CD4-positive, alpha-beta T cell (primary cell): ENCODE data around the gene ERCC2. TPM values are rescaled to one million over a fixed set of nuclear protein-coding genes. Genes with fewer than 3 reads are reported as not detected.
"Not testable (repeated sequence)": the region's sequence is repeated elsewhere in the genome, so short reads cannot be mapped to it uniquely, and the experiment has no call there.

Source experiments
- ATAC-seq: fragments of 200-7000 bp; cut with Tn5 transposase; one replicate; pipeline ENCODE4 v1.10.0; 2022; ENCODE audit warnings: mild to moderate bottlenecking; ENCODE audit not compliant: poor library complexity
- CTCF ChIA-PET: fragments of 350-600 bp; sonication (Branson Sonifier 250); formaldehyde crosslinking; loops from one replicate; lab custom pipeline; 2021; ENCODE audit warnings: antibody characterized with exemption, inconsistent platforms; lab: Charles Lee
- POLR2A ChIA-PET: fragments of 350-600 bp; sonication (Branson Sonifier 250); formaldehyde crosslinking; loops from one replicate; lab custom pipeline; 2021; ENCODE audit warnings: antibody characterized with exemption, inconsistent platforms; lab: Charles Lee
- DNase-seq, 14 experiments: peaks; one replicate each; pipeline ENCODE4 v3.0.0-alpha.2; 2013 to 2020; ENCODE audit warnings: mixed read lengths in 2 of 14
- H3K27ac ChIP-seq, 2 donors: one replicate each; pipeline versions ENCODE4 v1.5.1 to v1.7.0; 2013; ENCODE audit warnings: low read length in 2 of 2, low read depth in 1 of 2, mild to moderate bottlenecking in 1 of 2
- H3K27me3 ChIP-seq, 2 experiments: 1 replicate in 1 of 2; 2 replicates in 1 of 2; pipeline versions ENCODE4 v1.6.1 to v1.7.0; 2013; ENCODE audit warnings: low read length in 2 of 2, control low read depth in 1 of 2, mild to moderate bottlenecking in 1 of 2, moderate library complexity in 1 of 2; ENCODE audit not compliant: insufficient read depth in 2 of 2, control insufficient read depth in 1 of 2
- H3K36me3 ChIP-seq: one replicate; pipeline ENCODE4 v1.6.1; 2013; ENCODE audit warnings: low read length, control low read depth; ENCODE audit not compliant: insufficient read depth
- H3K4me1 ChIP-seq: one replicate; pipeline ENCODE4 v1.6.1; 2013; ENCODE audit warnings: low read length, control low read depth; ENCODE audit not compliant: insufficient read depth
- H3K4me3 ChIP-seq: one replicate; pipeline ENCODE4 v1.5.1; 2013; ENCODE audit warnings: mild to moderate bottlenecking, low read length, moderate library complexity
- H3K9me3 ChIP-seq, 2 experiments: 1 replicate in 1 of 2; 2 replicates in 1 of 2; pipeline versions ENCODE4 v1.6.1 to v1.7.0; 2013; ENCODE audit warnings: low read length in 2 of 2, mild to moderate bottlenecking in 2 of 2, control low read depth in 1 of 2, moderate library complexity in 1 of 2; ENCODE audit not compliant: control insufficient read depth in 1 of 2, insufficient read depth in 1 of 2
- H3K27ac Mint-ChIP-seq: one replicate; pipeline ENCODE4 v1.8.0; 2020; ENCODE audit warnings: mixed read lengths
- H3K27me3 Mint-ChIP-seq: one replicate; pipeline ENCODE4 v1.8.0; 2021; ENCODE audit warnings: mixed read lengths
- H3K36me3 Mint-ChIP-seq: one replicate; pipeline ENCODE4 v1.8.0; 2021; ENCODE audit warnings: low read depth, mixed read lengths
- H3K4me1 Mint-ChIP-seq: one replicate; pipeline ENCODE4 v1.8.0; 2021; ENCODE audit warnings: low read depth, mixed read lengths
- H3K4me3 Mint-ChIP-seq: one replicate; pipeline ENCODE4 v1.8.0; 2020; ENCODE audit warnings: mild to moderate bottlenecking, mixed read lengths
- H3K9me3 Mint-ChIP-seq: one replicate; pipeline ENCODE4 v1.8.0; 2020; ENCODE audit warnings: mixed read lengths
- intact Hi-C, 2 experiments: fragments of 100-400 bp; cut with DNase I in 1 of 2; cut with micrococcal nuclease in 1 of 2; formaldehyde crosslinking; loops; one replicate each; pipeline versions ENCODE4 v1.15.1 to v1.9.0; 2023 to 2025; cut with DNase I, micrococcal nuclease
- total RNA-seq, 174 experiments: library from RNA in 2 of 174; stranded (reverse) in 2 of 174; gene quantifications; one replicate each; pipeline ENCODE4 v1.2.3 and lab custom pipeline; 2021 to 2026
- TF ChIP-seq, protein P1 (sequence below): fragments of 200-600 bp; IDR thresholded peaks from one replicate; pipeline ENCODE4 v1.8.0; 2022; ENCODE audit warnings: antibody characterized with exemption, mild to moderate bottlenecking

The ERCC2 gene
- total RNA-seq, 2 experiments from 2014 or later, result 8.7 to 9.6 TPM

DNA sequence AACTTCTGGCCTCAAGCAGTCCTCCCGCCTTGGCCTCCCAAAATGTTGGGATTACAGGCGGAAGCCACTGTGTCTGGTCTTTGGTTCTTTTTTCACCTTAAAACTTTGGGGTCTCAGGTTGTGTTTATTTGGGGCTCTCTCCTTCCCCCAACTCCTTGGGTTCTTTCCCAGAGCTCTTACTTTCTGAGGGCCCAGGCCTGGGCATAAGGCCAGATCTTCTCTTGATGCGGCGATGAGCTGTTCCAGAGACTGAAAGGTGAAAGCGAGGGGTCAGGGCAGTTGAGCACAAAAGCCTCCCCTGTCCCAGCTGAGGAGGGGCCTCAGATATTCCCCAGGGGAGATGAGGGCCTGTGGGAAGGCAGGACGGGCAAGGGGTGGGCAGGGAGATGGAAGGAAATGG lies 43.1 kb upstream of the ERCC2 start:
- no peak for ATAC-seq
- POLR2A ChIA-PET, result interaction anchor here (1.6 kb wide), 1 partner anchor 11 kb away, joined by 4 read pairs; no protein-coding TSS in a partner anchor
- H3K4me3 ChIP-seq, result no peak overlapping the region
- Mint-ChIP-seq H3K36me3 (peaks cover 40% of the 10 kb centered on the region), H3K27ac (no peak overlapping the region), H3K4me1 (peaks cover 5% of the 10 kb centered on the region), H3K27me3 (no peaks in the 10 kb centered on the region), H3K9me3 (no peaks in the 10 kb centered on the region), H3K4me3 (no peak overlapping the region)
- no peaks in the 10 kb centered on the region for H3K27me3 ChIP-seq
- TF ChIP-seq, protein P1, sequence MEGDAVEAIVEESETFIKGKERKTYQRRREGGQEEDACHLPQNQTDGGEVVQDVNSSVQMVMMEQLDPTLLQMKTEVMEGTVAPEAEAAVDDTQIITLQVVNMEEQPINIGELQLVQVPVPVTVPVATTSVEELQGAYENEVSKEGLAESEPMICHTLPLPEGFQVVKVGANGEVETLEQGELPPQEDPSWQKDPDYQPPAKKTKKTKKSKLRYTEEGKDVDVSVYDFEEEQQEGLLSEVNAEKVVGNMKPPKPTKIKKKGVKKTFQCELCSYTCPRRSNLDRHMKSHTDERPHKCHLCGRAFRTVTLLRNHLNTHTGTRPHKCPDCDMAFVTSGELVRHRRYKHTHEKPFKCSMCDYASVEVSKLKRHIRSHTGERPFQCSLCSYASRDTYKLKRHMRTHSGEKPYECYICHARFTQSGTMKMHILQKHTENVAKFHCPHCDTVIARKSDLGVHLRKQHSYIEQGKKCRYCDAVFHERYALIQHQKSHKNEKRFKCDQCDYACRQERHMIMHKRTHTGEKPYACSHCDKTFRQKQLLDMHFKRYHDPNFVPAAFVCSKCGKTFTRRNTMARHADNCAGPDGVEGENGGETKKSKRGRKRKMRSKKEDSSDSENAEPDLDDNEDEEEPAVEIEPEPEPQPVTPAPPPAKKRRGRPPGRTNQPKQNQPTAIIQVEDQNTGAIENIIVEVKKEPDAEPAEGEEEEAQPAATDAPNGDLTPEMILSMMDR, result no peak
- H3K4me1 ChIP-seq, result peaks cover 2% of the 10 kb centered on the region
- peak in 1 of 14 experiments; percentile 7 for DNase-seq
- intact Hi-C loops, result no loop called here
- CTCF ChIA-PET, result interaction anchor here (1.8 kb wide), 1 partner anchor 65 kb away, joined by 5 read pairs; no protein-coding TSS in a partner anchor
- H3K36me3 ChIP-seq, result peaks cover 33% of the 10 kb centered on the region
- H3K27ac ChIP-seq, result no peak overlapping the region
- H3K9me3 ChIP-seq, result no peaks in the 10 kb centered on the region

DNA sequence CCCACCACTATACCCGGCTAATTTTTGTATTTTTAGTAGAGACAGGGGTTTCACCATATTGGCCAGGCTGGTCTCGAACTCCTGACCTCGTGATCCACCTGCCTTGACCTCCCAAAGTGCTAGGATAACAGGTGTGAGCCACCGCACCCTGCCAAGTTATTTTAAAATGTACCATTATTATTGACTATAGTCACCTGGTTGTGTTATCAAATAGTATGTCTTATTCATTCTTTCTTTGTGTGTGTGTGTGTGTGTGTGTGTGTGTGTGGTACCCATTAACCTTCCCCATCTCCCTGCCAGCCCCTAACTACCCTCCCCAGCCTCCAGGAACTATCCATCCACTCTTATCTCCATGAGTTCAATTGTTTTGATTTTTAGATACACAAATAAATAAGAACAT lies 40.0 kb upstream of the ERCC2 start:
- POLR2A ChIA-PET, H3K9me3 Mint-ChIP-seq, H3K4me3 ChIP-seq, ATAC-seq, H3K27ac Mint-ChIP-seq, H3K27me3 Mint-ChIP-seq, H3K9me3 ChIP-seq, H3K27ac ChIP-seq, DNase-seq, intact Hi-C loops, H3K27me3 ChIP-seq, H3K4me3 Mint-ChIP-seq: not testable (repeated sequence)
- Histone ChIP-seq H3K36me3 (peaks cover 18% of the 10 kb centered on the region), H3K4me1 (peaks cover 20% of the 10 kb centered on the region)
- H3K4me1 Mint-ChIP-seq, result peaks cover 19% of the 10 kb centered on the region
- CTCF ChIA-PET, result interaction anchor here (1.5 kb wide), 1 partner anchor 75 kb away, joined by 3 read pairs; no protein-coding TSS in a partner anchor
- H3K36me3 Mint-ChIP-seq, result peaks cover 39% of the 10 kb centered on the region

DNA sequence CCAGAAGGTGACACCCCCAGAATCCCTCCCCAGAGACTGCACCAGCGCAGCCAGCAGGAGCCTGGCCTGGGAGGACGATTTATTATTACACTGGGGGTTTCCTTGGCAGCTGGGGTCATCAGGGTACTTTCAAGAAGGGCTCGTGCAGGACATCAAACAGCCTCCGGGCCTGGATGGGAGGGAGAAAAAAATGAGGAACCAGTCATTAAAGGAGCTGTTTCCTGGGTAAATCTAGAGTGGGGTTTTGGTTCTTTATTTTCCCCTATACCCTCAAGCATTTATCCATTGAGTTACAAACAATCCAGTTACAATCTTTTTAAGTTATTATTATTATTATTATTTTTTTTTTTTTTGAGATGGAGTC lies 39.2 kb upstream of the ERCC2 start:
- no peak overlapping the region for H3K4me3 Mint-ChIP-seq
- TF ChIP-seq, protein P1, result no peak
- intact Hi-C loops, result loop anchor here in 1 of 2 experiments (10.0 kb wide), 2 partner anchors 155 to 455 kb away; partner anchors contain the start of genes FOXA3, MARK4 and SYMPK

More for the DNA sequence above, 39.2 kb upstream of the ERCC2 start:
- peaks cover 14% of the 10 kb centered on the region for H3K27me3 Mint-ChIP-seq
- ChIA-PET POLR2A (no interaction called here), CTCF (interaction anchor here (1.5 kb wide), 1 partner anchor 76 kb away, joined by 3 read pairs; no protein-coding TSS in a partner anchor)
- Histone ChIP-seq H3K27me3 (peaks cover 6% of the 10 kb centered on the region in 2 experiments), H3K36me3 (peaks cover 15% of the 10 kb centered on the region), H3K4me3 (no peak overlapping the region), H3K4me1 (peaks cover 28% of the 10 kb centered on the region), H3K27ac (no peak overlapping the region), H3K9me3 (no peaks in the 10 kb centered on the region)
- H3K4me1 Mint-ChIP-seq, result peaks cover 23% of the 10 kb centered on the region
- no peak for DNase-seq
- H3K9me3 Mint-ChIP-seq, result no peaks in the 10 kb centered on the region
- H3K27ac Mint-ChIP-seq, result no peak overlapping the region
- no peak for ATAC-seq
- peaks cover 35% of the 10 kb centered on the region for H3K36me3 Mint-ChIP-seq
